Measurements from ENCODE around the gene AGPAT2.

AGPAT2 gene

DNA sequence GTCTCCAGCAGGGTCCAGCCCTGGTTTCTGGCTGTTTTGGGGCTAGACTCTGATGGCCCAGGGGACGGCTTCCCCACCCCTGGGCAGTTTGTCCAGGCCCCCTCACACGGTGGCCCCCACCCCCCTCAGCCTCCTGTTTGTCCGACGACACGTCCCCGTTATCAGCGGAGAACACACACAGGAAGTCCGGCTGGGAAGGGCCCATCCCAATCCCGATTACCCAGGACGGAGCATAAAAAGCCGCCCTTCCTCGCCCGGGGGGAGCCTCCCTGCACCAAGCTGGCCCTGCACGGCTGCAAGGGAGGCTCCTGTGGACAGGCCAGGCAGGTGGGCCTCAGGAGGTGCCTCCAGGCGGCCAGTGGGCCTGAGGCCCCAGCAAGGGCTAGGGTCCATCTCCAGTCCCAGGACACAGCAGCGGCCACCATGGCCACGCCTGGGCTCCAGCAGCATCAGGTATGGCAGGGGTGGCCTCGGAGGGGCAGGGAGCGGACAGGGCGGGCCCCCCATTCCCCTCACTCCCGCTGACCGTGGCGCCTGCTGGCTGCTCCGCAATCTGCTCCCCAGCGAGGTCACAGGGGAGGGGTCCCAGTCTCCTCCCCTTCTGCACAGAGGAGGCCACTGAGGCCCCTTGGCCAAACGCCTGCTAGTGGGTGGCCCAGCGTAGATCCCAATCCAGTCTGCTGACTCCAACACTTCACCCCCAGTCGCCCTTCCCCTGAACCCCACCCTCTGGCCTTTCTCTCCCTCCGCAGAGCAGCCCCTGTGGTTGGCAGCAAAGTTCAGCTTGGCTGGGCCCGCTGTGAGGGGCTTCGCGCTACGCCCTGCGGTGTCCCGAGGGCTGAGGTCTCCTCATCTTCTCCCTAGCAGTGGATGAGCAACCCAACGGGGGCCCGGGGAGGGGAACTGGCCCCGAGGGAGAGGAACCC, 24.3 kb downstream of the AGPAT2 start, which contains the start of gene EGFL7:
TSS of gene EGFL7 (plus strand) at position 261 of the 926 bp plus-strand sequence. CDS start 5,367 bp downstream, outside the sequence.
- no peak for DNase-seq (ENCODE audit: low read depth in 2 of 2)

DNA sequence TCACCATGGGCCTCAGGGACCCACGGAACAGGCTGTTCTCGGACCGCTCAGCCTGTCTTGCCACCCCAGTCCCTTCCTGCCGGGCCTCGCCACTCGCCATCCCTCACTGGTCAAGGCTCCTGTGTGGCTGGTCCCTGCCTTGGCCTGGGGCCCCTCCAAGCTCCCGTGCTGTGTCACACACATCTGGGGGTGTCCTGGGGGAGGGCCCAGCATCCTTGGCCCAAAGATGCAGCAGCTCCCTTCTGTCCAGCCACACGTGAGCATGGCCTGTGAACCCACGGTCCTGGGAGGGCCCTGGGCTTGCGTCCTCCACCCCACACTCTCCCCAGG, 25.0 kb downstream of the AGPAT2 start:
- DNase-seq (ENCODE audit: low read depth in 2 of 2) = no peak

DNA sequence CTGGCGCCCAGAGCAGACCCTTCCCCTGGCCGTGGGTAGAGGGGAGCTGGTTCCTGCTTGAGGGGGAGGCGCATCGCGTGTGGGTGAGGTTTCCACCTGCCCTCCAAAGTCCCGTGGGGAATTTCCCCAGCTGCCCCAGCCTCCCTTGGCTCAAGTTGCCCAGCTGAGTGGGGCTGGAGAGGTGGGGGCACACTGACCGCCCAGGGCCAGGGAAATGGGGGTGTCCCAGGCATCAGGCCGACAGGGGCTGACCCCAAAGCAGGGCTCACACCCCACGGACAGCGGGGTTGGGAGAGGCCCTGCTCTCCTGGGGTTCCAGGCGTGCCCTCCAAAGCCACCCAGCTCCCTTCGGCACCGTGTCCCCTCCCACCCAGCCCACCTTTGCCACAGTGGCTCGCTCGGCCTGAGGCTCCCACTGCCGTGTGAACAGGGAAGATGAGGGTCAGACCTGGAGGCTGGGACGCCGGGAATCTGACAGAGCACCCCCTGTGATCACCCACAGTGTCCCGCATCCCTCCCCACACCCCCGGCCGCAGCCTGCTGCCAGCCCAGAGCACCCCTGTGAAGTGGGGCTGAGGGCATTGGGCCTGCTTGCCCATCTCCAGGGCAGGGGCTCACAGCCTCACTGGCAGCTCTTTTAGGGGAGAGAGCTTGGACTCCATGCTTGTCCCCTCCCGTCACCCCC, 25.5 kb downstream of the AGPAT2 start:
- DNase-seq (ENCODE audit: low read depth in 2 of 2) = no peak

DNA sequence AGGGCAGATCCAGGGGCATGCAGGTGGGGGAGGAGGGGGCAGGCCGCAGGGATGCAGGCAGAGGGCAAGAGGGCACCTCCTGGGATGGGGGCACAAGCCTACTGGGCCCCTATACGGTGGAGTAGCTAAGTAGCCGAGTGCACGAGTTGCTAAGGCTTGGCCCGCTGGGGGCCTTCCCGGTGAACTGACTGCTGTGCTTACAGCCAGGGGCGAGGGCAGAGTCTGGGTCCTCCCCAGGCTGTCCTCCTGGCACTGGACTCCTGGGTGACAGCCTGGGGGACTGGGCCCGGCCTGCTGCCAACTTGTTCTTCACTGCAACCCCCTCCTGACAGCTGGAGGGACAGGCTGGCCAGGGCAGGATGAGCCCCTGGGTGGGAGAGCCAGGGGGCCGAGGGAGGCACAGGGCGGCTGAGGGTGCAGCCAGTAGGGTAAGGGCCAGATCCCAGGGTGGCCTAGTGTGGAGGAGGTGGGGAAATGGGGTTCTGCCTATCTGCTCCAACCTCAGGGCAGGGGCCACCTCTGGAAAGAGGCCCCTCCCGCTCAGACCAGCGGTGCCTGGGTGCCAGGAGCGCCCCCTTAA, 26.2 kb downstream of the AGPAT2 start:
- no peak for DNase-seq (ENCODE audit: low read depth in 2 of 2)

DNA sequence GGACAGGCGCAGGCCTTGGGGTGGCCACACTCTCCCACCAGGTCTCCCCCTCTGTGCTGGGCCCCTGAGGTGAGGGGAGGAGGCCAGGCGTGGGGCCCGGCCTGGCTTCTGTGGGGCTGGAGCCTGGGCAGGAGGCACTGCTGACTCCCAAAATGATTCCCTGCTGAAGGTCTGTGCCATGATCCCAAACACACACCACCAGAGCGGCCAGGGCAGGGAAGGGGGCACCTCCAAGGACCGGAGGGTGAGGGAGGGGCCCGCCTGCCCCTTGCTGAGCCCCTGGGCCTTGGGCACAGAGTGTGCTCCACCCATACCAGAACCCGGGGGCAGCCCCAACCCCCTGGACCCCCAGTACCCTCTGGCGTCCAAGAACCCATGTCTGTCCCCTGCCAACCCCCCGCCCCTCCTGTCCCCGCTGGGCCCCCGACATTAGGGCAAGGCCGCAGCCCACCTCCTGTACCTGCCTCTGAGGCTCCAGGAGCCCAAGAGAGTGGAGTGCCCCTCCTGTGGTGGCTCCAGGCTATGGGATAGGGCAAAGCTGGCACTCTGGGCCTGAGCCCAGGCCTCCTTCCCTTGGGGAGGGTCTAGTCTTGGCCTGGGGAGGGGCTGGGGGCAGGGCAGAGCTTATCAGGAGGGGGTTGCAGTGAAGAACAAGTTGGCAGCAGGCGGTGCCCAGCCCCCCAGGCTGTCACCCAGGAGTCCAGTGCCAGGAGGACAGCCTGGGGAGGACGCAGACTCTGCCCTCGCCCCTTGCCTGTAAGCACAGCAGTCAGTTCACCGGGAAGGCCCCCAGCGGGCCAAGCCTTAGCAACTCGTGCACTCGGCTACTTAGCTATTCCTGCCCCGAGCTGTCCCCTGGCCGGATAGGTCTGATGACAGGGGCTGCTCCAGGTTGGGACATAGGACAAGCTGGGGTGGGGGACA, 27.1 kb downstream of the AGPAT2 start:
- no peak for DNase-seq (ENCODE audit: low read depth in 2 of 2)

DNA sequence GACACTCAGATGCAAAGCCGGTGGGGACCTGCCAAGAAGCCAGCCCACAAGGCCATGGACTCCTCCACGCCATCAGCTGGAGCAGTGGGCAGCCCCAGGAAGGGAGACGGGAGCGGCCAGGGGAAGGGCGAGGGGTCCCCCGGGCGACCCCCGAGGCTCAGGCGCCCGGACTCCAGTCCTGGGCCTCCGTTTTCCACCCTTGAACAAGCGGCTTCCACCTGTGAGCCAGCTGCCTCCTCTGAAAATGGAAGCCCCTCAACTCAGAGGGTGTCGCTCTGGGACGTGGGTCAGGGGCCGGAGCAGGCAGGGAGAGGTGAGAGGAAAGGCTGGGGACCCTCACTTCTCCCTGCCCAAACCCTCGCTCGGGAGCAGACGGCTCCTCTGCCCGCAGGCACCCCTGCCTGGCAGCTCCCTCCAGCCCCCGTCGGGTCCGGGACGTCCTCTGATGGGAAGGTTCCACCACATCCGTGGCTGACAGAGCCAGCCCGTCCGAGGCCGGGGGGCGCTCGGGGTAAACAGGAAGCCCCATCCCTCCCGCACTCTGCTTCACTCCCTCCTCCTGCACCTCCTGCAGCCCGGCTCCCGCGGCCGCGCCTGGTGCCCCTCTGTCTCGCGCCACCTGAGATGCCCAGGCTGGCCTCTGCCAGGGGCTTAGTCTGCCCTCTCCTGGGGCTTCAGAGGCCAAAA, 28.3 kb downstream of the AGPAT2 start:
- DNase-seq (ENCODE audit: low read depth in 2 of 2) = no peak

DNA sequence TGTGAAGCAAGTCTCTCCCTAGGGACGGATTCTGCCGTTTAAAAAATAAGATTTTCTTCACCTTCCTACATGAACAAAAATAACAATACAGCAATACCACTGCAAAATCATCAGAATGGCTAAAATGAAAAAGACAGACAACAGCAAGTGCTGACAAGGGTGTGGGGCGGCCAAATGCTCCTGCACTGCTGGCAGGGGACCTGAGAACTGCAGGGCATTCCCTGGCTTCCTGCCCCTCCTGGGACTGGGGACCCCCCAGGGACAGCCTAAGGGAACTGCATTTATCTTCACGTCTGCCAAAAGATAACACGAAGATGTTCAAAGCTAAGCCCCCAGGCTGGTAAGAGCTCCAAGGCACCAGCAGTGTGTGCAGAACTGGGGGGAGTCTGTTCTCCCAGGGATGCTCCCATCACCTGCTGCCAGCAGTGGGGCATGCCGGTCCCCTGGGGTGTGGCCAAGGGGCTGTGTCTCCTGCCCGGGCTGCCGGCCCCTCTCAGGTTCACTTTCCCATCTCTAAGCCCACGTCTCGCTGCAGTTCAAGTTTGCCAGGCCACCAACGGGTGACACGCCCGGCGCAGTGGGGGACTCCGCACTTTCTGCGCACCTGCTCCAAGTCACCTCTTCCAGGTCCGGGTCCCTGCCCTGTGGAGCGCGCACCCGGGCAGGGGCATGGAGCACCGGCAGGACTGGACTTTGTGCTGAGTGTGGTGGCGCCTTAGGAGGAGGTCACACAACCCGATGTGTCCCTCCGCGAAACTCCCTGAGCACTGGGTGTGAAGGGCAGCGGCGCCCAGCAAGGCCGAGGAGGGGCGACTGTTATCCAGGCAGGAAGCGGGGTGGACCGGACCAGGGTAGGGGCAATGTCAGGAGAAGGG, 29.0 kb downstream of the AGPAT2 start:
- no peak for DNase-seq (ENCODE audit: low read depth in 2 of 2)

DNA sequence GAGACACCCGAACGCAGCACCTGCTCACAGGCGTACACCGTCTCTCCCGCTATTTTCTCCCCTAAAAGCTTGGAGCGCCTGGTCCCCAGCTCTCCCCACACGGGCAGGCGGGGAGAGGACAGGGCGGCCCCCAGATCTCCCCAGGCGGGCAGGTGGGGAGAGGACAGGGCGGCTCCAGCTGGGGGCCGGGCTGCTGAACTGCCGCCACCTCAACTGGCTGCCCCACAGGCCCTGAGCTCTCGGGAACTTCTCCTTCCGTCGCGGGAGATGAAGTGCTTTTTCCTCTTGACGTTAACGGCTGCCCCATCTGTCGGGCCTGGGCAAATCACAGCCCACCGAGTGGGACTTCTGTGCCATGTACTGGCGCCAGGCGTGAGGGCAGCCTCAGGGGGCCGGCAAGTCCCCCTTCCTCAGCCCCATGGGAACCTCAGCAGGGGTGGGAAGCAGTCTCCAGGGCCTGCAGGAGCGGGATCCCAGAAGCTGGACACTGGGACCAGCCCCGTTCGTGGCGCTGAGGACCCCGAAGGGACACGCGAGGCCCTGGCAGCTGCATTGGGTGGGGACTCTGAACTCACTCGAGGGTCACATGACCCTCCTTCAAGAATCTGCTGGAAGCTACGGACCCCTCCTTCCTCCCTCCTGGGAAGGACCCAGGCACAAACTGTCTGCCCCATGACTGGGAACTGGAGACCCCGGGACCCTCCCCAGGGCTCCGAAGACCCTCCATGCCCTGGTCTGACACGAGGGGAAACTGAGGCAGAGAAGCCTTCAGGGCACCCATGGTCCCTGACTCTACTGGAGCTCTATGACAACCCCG, 30.3 kb downstream of the AGPAT2 start:
- DNase-seq (ENCODE audit: low read depth in 2 of 2) = no peak

DNA sequence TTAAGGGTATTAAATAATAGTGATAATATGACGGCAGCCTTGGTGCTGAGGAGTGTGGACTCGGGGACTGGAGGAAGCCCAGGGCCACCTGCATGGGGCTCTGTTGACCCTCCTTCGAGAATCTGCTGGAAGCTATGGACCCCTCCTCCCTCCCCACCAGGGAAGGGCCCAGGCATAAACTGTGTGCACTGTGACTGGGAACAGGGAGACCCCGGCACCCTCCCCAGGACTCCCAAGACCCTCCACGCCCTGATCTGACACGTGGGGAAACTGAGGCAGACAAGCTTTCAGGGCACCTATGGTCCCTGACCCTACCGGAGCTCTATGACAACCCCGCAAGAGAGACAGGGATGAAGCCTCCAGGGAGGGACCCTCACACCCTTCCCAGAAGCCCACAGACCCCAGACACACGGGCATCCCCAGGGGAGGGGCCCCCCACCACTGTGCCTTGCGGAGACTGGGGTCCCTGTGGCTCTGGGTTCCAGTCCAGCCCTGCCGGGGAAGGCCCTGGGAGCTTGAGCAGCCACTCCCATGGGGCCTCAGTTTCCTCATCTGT, 31.0 kb downstream of the AGPAT2 start:
- DNase-seq (ENCODE audit: low read depth in 2 of 2) = no peak

DNA sequence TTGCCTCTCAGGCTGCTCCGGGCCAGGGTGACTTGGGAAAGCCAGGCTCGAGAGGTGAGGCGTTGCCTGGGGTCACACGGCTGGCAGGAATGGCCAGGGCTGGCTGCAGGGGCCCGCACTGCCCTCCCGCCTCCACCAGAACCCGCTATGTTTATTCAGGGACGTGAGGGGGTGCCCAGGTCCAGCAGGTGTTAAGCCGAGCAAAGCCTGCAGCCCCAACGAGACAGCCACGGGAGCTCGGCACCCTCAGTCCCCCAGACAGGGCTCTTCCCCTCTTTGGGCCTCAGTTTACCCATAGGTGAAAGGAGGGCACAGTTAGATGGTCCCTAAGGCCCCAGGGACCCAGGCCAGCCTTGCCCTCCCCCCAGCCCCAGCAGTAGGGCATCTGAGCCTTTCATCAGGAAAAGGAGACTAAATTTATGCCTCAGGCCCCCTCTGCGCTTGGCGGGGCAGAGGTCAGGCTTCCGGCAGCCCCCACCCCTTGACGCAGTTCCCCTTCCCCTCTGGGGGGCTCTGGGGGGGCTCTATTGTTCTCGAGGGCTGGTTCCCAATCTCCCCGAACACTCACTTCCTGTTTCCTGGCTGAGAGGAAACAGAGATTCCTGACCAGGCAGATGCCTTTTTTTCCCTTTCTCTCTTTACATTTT, 31.6 kb downstream of the AGPAT2 start:
- DNase-seq (ENCODE audit: low read depth in 2 of 2) = no peak

DNA sequence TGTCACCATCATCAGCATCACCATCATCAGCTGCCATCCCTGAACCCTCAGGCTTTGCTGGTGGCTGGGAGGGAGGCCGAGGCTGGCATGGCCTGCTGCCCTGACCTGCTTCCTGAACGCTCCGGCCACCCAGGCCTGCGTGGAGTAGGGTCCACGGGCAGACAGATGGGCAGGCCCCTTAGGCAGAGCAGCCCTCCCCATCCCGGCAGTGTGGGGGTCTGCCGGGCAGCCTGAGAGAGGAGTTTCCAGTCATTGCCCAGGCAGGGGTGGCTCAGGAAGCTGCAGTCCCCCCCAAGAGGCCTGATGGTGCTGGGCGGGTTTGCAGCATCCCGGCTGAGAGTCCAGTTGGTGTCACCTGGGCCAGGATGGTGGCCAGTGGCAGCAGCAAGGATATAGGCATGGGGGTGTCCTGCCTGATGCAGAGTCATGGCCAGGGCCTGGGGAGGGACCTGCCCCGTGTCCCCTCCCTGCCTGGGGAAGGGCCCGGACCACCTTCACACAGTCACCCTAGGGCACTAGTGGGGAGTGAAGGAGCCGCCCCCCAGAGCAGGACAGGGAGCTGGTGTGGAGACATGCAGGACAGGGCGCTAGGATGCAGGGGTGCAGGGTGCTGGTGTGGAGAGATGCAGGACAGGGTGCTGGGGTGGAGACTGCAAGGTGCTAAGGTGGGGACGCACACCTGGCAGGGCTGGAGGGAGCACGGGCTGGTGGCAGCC, 32.3 kb downstream of the AGPAT2 start:
- DNase-seq (ENCODE audit: low read depth in 2 of 2) = no peak

DNA sequence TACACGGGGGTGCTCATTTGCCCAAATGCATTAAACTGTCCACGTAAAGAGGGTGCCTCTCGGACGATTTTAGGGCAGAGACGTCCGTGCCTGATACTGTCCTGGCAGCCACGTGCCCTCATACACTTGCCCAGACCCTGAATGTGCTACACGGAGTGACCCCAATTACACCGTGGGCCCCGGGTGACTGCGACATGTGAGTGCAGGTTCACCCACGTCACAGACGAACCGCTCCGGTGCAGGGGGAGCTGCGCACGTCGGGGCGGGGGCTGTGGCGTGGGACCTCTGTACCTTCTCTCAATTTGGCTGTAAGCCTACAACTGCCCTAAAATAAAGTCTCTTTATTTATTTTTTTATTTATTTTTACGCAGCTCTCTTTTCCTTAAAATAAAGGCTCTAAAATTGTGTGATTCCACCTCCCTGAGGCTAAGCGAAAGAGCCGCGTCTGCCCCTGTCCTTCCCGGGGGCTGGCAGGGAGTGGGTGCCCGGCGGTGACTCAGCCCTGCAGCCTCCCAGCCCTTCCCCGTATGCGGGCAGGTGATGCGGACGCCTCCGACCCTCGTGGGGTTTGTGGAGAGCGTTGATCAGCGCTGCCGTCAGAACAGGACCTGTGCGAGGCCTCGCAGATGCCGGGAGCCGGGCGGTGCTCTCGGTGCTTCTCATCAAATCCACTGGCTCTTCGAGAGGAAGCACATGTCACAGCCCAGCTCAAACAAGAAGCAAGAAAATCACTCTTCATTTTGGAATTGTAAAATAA, 33.8 kb downstream of the AGPAT2 start:
- DNase-seq (ENCODE audit: low read depth in 2 of 2) = no peak

DNA sequence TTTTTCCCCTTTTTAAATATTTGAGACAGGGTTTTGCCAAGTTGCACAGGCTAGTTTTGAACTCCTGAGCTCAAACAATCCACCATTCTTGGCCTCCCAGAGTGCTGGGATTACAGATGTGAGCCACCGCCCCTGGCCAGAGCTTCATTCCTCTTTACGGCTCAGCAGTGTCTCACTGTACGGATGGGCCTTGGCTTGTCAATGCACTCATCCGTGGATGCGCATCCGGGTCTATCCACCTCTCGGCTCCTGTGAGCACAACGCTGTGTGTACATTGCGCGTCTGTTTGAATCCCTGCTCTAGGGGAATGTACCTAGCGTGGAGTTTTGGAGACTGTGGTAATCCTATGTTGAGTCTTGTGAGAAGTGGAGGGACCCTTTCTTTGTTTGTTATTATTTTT, 35.4 kb downstream of the AGPAT2 start:
- DNase-seq (ENCODE audit: low read depth in 2 of 2) = no peak

DNA sequence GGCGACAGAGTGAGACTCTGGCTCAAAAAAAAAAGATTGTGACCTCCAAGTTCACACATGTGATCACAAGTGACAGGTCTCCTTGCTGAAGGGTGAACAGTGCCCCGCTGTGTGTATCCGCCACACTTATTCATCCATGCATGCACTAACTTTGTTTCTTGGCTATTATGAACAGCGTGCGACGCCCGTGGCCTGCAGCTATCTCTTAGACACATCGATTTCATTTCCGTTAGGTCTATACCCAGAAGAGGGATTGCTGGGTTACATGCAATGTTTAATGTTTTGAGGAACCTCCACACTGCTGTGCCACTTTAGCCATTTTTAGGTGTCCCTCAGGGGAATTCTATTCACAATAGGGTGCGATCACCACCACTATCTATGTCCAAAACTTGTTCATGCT, 36.6 kb downstream of the AGPAT2 start:
- no peak for DNase-seq (ENCODE audit: low read depth in 2 of 2)

DNA sequence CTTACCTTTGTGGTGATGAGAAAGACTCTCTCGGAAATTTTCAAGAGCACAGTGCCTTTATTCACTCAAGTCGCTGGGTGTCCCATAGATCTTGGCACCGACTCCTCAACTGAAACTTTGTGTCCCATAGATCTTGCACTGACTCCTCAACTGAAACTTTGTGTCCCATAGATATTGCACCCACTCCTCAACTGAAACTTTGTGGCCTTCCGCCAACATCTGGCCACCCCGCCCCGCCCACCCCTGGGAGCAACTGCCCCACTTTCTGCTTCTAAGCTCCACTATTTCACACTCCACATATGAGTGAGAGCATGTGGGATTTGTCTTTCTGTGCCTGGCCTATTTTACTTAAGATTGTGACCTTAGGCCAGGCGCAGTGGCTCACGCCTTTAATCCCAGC, 37.2 kb downstream of the AGPAT2 start:
- no peak for DNase-seq (ENCODE audit: low read depth in 2 of 2)

DNA sequence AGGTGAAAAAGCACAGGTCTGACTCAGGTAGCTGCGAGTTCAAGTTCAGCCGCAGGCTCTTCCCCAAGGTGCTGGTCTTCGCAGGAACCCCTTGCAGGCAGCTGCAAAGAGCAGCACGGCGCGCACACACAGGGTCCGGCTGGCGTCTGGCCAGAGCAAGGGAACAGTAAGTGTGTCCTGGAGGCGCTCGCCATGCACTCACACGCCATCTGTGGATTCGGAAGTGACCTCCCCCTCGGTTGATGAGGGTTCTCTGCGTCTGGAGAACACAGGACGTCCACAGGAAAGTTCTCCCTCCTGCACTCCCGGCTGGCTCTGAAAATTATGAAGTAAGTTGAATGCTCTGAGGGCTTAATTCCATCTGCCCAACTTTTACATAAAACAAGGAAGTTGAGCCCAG, 38.5 kb downstream of the AGPAT2 start:
- no peak for DNase-seq (ENCODE audit: low read depth in 2 of 2)

Data from stimulated activated CD8-positive, alpha-beta memory T cell treated with anti-CD3 and anti-CD28 coated beads, Interleukin-7, amount 100 ng/mL, for 1 hour (primary cell).